NCI-H774 (cell line): ENCODE measurements around the gene PA2G4.

Experiments
- DNase-seq: peaks from one replicate; lab custom pipeline; 2025; lab: John Stamatoyannopoulos, UW

PA2G4 gene

GRCh38 chr12:56126732-56127239, 22.4 kb downstream of the PA2G4 start:
- no peak for DNase-seq

- DNase-seq, result no peak
Observed at GRCh38 chr12:56127485-56127887, 23.1 kb downstream of the PA2G4 start.

GRCh38 chr12:56127888-56128669, 23.7 kb downstream of the PA2G4 start, which contains the start of gene ESYT1:
TSS of gene ESYT1 (plus strand) at chr12:56128267. CDS start at chr12:56128320, 53 bp downstream.
- peak; percentile 100 for DNase-seq

- no peak for DNase-seq
Observed at GRCh38 chr12:56128670-56129205, 24.4 kb downstream of the PA2G4 start.

GRCh38 chr12:56129206-56129941, 25.0 kb downstream of the PA2G4 start:
- no peak for DNase-seq

GRCh38 chr12:56129942-56130495, 25.7 kb downstream of the PA2G4 start:
- DNase-seq, result no peak

- DNase-seq, result no peak
Observed at GRCh38 chr12:56130876-56131275, 26.5 kb downstream of the PA2G4 start.

- no peak for DNase-seq
Observed at GRCh38 chr12:56134897-56135296, 30.5 kb downstream of the PA2G4 start.

- DNase-seq, result no peak
Observed at GRCh38 chr12:56137853-56138571, 33.7 kb downstream of the PA2G4 start.

GRCh38 chr12:56141946-56142784, 37.8 kb downstream of the PA2G4 start:
- DNase-seq, result no peak

GRCh38 chr12:56143217-56143616, 38.9 kb downstream of the PA2G4 start:
- DNase-seq, result no peak

GRCh38 chr12:56143870-56144269, 39.5 kb downstream of the PA2G4 start:
- DNase-seq, result no peak

- DNase-seq, result no peak
Observed at GRCh38 chr12:56145217-56145616, 40.9 kb downstream of the PA2G4 start.

GRCh38 chr12:56146492-56147460, 42.4 kb downstream of the PA2G4 start:
- no peak for DNase-seq

- DNase-seq, result no peak
Observed at GRCh38 chr12:56150563-56150962, 46.2 kb downstream of the PA2G4 start.

- peak; percentile 58 for DNase-seq
Observed at GRCh38 chr12:56151672-56152131, 47.3 kb downstream of the PA2G4 start.

GRCh38 chr12:56152132-56152755, 47.9 kb downstream of the PA2G4 start, which contains the start of gene MYL6B:
TSS of gene MYL6B (plus strand) at chr12:56152587. CDS start at chr12:56153919, 1,332 bp downstream.
- peak; percentile 94 for DNase-seq

GRCh38 chr12:56152756-56153677, 48.7 kb downstream of the PA2G4 start:
- no peak for DNase-seq
